HCT116 (cell line): ENCODE data around the gene RHEBL1. TPM values are rescaled to one million over a fixed set of nuclear protein-coding genes. Genes with fewer than 3 reads are reported as not detected.

Experiments
- ATAC-seq: fragments of 200-7000 bp; cut with Tn5 transposase; 2 replicates; pipeline ENCODE4 v1.9.1; 2020; ENCODE audit warnings: mild to moderate bottlenecking, moderate library complexity
- BruUV-seq: library from RNA; stranded (reverse); fragments of 400-500 nt; replicated peaks from 2 replicates; lab custom pipeline; 2021; lab: Mats Ljungman, UMichigan
- CTCF ChIA-PET: fragments of 300-600 bp; sonication (Branson Sonifier 250); formaldehyde crosslinking; loops from one replicate; lab custom pipeline; 2021; ENCODE audit warnings: antibody characterized with exemption; lab: Charles Lee
- POLR2A ChIA-PET: fragments of 300-600, 350-600 bp; sonication (Branson Sonifier 250); formaldehyde crosslinking; loops from one replicate; lab custom pipeline; 2021; ENCODE audit warnings: antibody characterized with exemption; lab: Charles Lee
- RAD21 ChIA-PET, 2 experiments: fragments of 300-600 bp; sonication (Branson Sonifier 250); formaldehyde crosslinking; loops; one replicate each; lab custom pipeline; 2023; ENCODE audit warnings: low total read pairs in 2 of 2; ENCODE audit not compliant: uncharacterized antibody in 2 of 2, unreplicated experiment in 2 of 2, low non-redundant PET in 1 of 2; lab: Charles Lee
- DNase-seq: peaks from one replicate; pipeline ENCODE4 v3.0.0-alpha.2; 2010; ENCODE audit warnings: low read depth, low spot score
- H2AFZ ChIP-seq: fragments of 200-600 bp; shearing (Covaris generic), sonication (generic); 2 replicates; pipeline ENCODE4 v1.6.1; 2017; ENCODE audit warnings: low read depth, mixed run types, mixed read lengths, antibody characterized with exemption, low read length; ENCODE audit not compliant: poor library complexity, severe bottlenecking
- H3K27ac ChIP-seq: 2 replicates; pipeline ENCODE4 v1.5.1; 2012; ENCODE audit warnings: low read depth, low read length
- H3K27me3 ChIP-seq: fragments of 200-600 bp; sonication (generic); 2 replicates; pipeline ENCODE4 v1.6.1; 2016; ENCODE audit warnings: mixed run types, low read length, mixed read lengths; ENCODE audit not compliant: insufficient read depth
- H3K36me3 ChIP-seq, 2 experiments: fragments of 200-500 bp in 1 of 2; fragments of 200-600 bp in 1 of 2; sonication (Bioruptor generic) in 1 of 2; sonication (generic) in 1 of 2; 2 replicates each; pipeline versions ENCODE4 v1.5.1 to v1.6.1; 2014 to 2016; ENCODE audit warnings: low read length in 2 of 2, inconsistent platforms in 1 of 2, mixed read lengths in 1 of 2, mixed run types in 1 of 2; ENCODE audit not compliant: insufficient read depth in 2 of 2, control insufficient read depth in 1 of 2
- H3K4me1 ChIP-seq, 2 experiments: fragments of 200-600 bp in 1 of 2; sonication (generic) in 1 of 2; 2 replicates each; pipeline versions ENCODE4 v1.5.1 to v1.6.1; 2012 to 2017; ENCODE audit warnings: low read length in 2 of 2, inconsistent platforms in 1 of 2, mild to moderate bottlenecking in 1 of 2, mixed read lengths in 1 of 2, mixed run types in 1 of 2, moderate library complexity in 1 of 2; ENCODE audit not compliant: insufficient read depth in 2 of 2, control insufficient read depth in 1 of 2
- H3K4me2 ChIP-seq: fragments of 200-600 bp; sonication (generic); 2 replicates; pipeline ENCODE4 v1.6.1; 2017; ENCODE audit warnings: mixed run types, low read length, mixed read lengths
- H3K4me3 ChIP-seq, 2 experiments: fragments of 200-600 bp in 1 of 2; sonication (generic) in 1 of 2; replicated peaks in 1 of 2; 2 replicates each; pipeline ENCODE4 v1.5.1; 2011 to 2016; ENCODE audit warnings: low read length in 2 of 2, control low read depth in 1 of 2, low read depth in 1 of 2, mild to moderate bottlenecking in 1 of 2, mixed read lengths in 1 of 2, mixed run types in 1 of 2
- H3K79me2 ChIP-seq: fragments of 200-600 bp; sonication (generic); 2 replicates; pipeline ENCODE4 v1.6.1; 2017; ENCODE audit warnings: mild to moderate bottlenecking, mixed run types, low read length, moderate library complexity, mixed read lengths; ENCODE audit not compliant: insufficient read depth
- H3K9ac ChIP-seq: fragments of 200-600 bp; sonication (generic); 2 replicates; pipeline ENCODE4 v1.6.1; 2016; ENCODE audit warnings: low read length, mixed read lengths
- H3K9me2 ChIP-seq: fragments of 200-600 bp; sonication (generic), shearing (Covaris generic); 2 replicates; pipeline ENCODE4 v1.6.1; 2017; ENCODE audit warnings: mixed run types, mild to moderate bottlenecking, moderate library complexity; ENCODE audit not compliant: insufficient read depth
- H3K9me3 ChIP-seq, 2 experiments: fragments of 200-500 bp in 1 of 2; fragments of 200-600 bp in 1 of 2; sonication (Bioruptor generic) in 1 of 2; sonication (generic) in 1 of 2; 2 replicates each; pipeline ENCODE4 v1.6.1; 2014 to 2017; ENCODE audit warnings: low read length in 2 of 2, mixed read lengths in 2 of 2, inconsistent platforms in 1 of 2, low read depth in 1 of 2, mild to moderate bottlenecking in 1 of 2, mixed run types in 1 of 2, moderate library complexity in 1 of 2; ENCODE audit not compliant: control insufficient read depth in 1 of 2, insufficient read depth in 1 of 2
- H4K20me1 ChIP-seq: fragments of 200-600 bp; sonication (generic), shearing (Covaris generic); 2 replicates; pipeline ENCODE4 v1.6.1; 2017; ENCODE audit warnings: mixed run types, mild to moderate bottlenecking, moderate library complexity; ENCODE audit not compliant: insufficient read depth
- ATF3 ChIP-seq: IDR thresholded peaks from 2 replicates; pipeline ENCODE4 v1.6.1; 2012
- CTCF ChIP-seq, 3 experiments: fragments of 200-600 bp in 1 of 3; sonication (generic) in 1 of 3; IDR thresholded peaks in 2 of 3; conservative IDR thresholded peaks in 1 of 3; 2 replicates each; pipeline ENCODE4 v1.5.1; 2012 to 2017; ENCODE audit warnings: low read depth in 2 of 3, low read length in 2 of 3, antibody characterized with exemption in 1 of 3, borderline replicate concordance in 1 of 3, control low read depth in 1 of 3, mild to moderate bottlenecking in 1 of 3, mixed read lengths in 1 of 3, mixed run types in 1 of 3, moderate library complexity in 1 of 3; ENCODE audit not compliant: insufficient read depth in 1 of 3
- ELF1 ChIP-seq: IDR thresholded peaks from 2 replicates; pipeline ENCODE4 v1.6.1; 2012; ENCODE audit warnings: low read depth, borderline replicate concordance
- POLR2AphosphoS5 ChIP-seq: IDR thresholded peaks from 2 replicates; pipeline ENCODE4 v1.6.1; 2011; ENCODE audit warnings: mild to moderate bottlenecking, low read depth, low read length, moderate library complexity
- SRF ChIP-seq: IDR thresholded peaks from 2 replicates; pipeline ENCODE4 v1.6.1; 2012; ENCODE audit warnings: low read depth
- YY1 ChIP-seq: IDR thresholded peaks from 2 replicates; pipeline ENCODE4 v1.6.1; 2011; ENCODE audit warnings: low read length, low read depth, moderate library complexity, mild to moderate bottlenecking; ENCODE audit not compliant: insufficient replicate concordance; ENCODE audit errors: extremely low read depth
- intact Hi-C: fragments of 100-400 bp; cut with micrococcal nuclease; formaldehyde crosslinking; loops from 2 replicates; pipeline ENCODE4 v1.10.0; 2022
- total RNA-seq: library from RNA; stranded (reverse); gene quantifications from one replicate; pipeline ENCODE4 v1.2.1, GENCODE V29; 2021; ENCODE audit not compliant: unreplicated experiment

RHEBL1 gene
- total RNA-seq, 1 experiment from 2014 or later, result 2.8 TPM

DNA sequence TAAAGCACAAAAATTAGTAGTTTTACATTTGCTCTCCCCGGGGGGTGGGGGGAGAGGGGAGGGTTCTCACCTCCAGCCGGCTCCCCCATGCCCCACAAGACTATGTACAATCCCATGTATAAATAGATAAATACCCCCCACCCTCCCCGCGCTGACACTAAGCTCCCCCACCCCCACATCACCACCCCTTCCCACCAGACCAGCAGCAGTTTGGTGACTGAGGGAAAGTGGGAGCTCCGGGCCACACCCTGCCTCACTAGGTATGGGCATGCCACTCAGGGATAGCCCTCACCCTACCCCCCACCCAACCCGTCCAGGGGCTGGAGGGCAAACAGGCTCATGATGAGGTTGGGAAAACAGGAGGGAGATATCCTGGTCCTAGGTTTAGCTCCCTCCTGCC, 49.3 kb downstream of the RHEBL1 start:
- Histone ChIP-seq H3K9ac (no peak overlapping the region), H3K27me3 (no peaks in the 10 kb centered on the region), H3K4me1 (peaks cover 8 to 20% of the 10 kb centered on the region in 2 experiments), H3K27ac (no peak overlapping the region), H3K36me3 (peaks cover 23% of the 10 kb centered on the region in 2 experiments; a peak in 3 of 4 replicates), H4K20me1 (no peaks in the 10 kb centered on the region), H3K9me2 (no peaks in the 10 kb centered on the region), H3K79me2 (peaks cover 14% of the 10 kb centered on the region; the same call in 1 of the 2 replicates), H3K4me2 (no peak overlapping the region), H2AFZ (no peak overlapping the region), H3K9me3 (no peaks in the 10 kb centered on the region), H3K4me3 (no peak overlapping the region)
- intact Hi-C loops, result no loop called here
- CTCF ChIA-PET, result interaction anchor here (0.9 to 2.7 kb wide), 7 partner anchors 10 to 168 kb away, joined by 3 to 16 read pairs (median 6); partner anchors contain the start of genes DDX23 and RHEBL1
- no TSS peak for BruUV-seq
- no peak for ATAC-seq
- TF ChIP-seq ELF1 (no peak), ATF3 (no peak), POLR2AphosphoS5 (no peak)
- no peak for DNase-seq
- RAD21 ChIA-PET, result no interaction called here
- POLR2A ChIA-PET, result interaction anchor here (1.0 to 1.2 kb wide), 2 partner anchors 16 to 20 kb away, joined by 3 read pairs; no protein-coding TSS in a partner anchor

DNA sequence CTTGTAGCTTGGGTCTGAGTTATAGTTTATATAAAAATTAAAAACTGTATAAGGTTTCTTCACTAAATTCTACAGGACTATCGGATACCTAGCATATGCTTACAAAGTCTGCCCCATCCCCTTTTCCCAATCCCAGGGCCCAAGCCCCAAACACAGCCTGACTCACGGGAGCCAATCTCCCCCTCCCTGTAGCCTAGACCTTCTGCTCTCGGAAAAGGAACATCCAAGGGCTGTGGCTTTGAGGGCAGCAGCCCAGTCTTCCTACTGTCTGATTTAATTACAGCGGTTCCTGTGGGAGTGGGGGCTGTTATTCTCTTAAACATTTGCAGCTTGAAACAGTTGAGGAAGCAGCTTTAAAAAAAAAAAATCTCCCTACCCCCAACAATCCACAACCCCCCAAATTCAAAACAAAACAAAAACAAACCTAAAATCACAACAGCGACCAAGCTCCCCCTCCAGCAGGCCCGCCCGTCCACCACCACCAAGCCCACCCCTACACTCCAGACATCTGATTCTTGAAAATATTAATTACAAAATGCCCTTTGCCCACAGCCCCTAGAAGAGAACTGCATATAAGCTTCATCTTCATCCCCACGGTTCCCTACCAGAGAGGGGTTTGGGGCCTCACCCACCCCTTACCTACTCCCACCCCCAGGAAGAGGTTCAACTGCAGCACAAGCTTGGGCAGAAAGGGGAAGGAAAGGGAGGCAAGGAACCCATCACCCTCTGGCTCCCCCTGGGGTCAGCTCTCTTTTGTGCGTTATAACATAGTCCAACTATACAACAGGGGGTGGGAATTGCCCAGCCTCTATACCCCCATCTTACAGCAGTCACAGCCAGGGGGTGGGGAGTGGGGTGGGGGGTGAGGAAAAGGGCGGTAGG, 50.1 kb downstream of the RHEBL1 start:
- ChIA-PET POLR2A (interaction anchor here (1.0 to 1.3 kb wide), 4 partner anchors 11 to 111 kb away, joined by 3 read pairs; partner anchors contain the start of gene TUBA1B), RAD21 (no interaction called here), CTCF (interaction anchor here (0.6 to 2.7 kb wide), 12 partner anchors 9 to 1275 kb away, joined by 3 to 16 read pairs (median 4); partner anchors contain the start of genes DDN, DDX23 and RHEBL1)
- no peak for TF ChIP-seq YY1
- no peak for TF ChIP-seq SRF
- peak in 2 of 3 experiments; percentile 41 to 49; a peak in 4 of 6 replicates for TF ChIP-seq CTCF (IDR thresholded peaks at IDR 0.05 in 2 of 3, conservative IDR thresholded peaks at IDR 0.05 in 1 of 3; ENCODE audit: borderline replicate concordance in 1 of 3, insufficient read depth in 1 of 3, low read depth in 2 of 3, low read length in 2 of 3)
- Histone ChIP-seq H3K36me3 (peaks cover 15 to 18% of the 10 kb centered on the region in 2 experiments; a peak in 3 of 4 replicates), H3K4me1 (peaks cover 8 to 20% of the 10 kb centered on the region in 2 experiments), H3K9me3 (no peaks in the 10 kb centered on the region), H3K9ac (peak overlapping the region; percentile 89), H3K79me2 (peaks cover 12% of the 10 kb centered on the region; the same call in 1 of the 2 replicates), H2AFZ (no peak overlapping the region), H3K27me3 (no peaks in the 10 kb centered on the region), H3K27ac (peak overlapping the region; percentile 89; the same call in 1 of the 2 replicates), H3K4me2 (peak overlapping the region; percentile 96), H3K4me3 (peak overlapping the region; percentile 88 to 93; a peak in 3 of 4 replicates), H3K9me2 (no peaks in the 10 kb centered on the region), H4K20me1 (no peaks in the 10 kb centered on the region)
- ATAC-seq (peak; percentile 44), DNase-seq (no peak)
- intact Hi-C loops, result no loop called here
- BruUV-seq, result no TSS peak
